Keratinocyte (primary cell): ENCODE results near the gene EML1. TPM values are rescaled to one million over a fixed set of nuclear protein-coding genes. Genes with fewer than 3 reads are reported as not detected.

ENCODE experiments used
- DNase-seq: peaks from one replicate; pipeline ENCODE4 v3.0.0-alpha.2; 2011; ENCODE audit warnings: low read depth, missing footprints, low spot score
- FAIRE-seq: peaks from 2 replicates; lab custom pipeline; 2011; peaks lifted over from hg19 to GRCh38; lab: Jason Lieb, UNC
- H2AFZ ChIP-seq: 2 replicates; pipeline ENCODE4 v1.6.0; 2012; ENCODE audit warnings: low read length, control low read depth, inconsistent platforms; ENCODE audit not compliant: control insufficient read depth
- H3K27ac ChIP-seq: 2 replicates; pipeline ENCODE4 v1.5.1; 2011; ENCODE audit warnings: low read length; ENCODE audit not compliant: control insufficient read depth, insufficient read depth
- H3K27me3 ChIP-seq: 3 replicates; pipeline ENCODE4 v1.6.0; 2011; ENCODE audit warnings: low read length; ENCODE audit not compliant: control insufficient read depth, insufficient read depth; ENCODE audit errors: extremely low read depth
- H3K36me3 ChIP-seq, 2 experiments: 2 replicates in 1 of 2; 3 replicates in 1 of 2; pipeline ENCODE4 v1.5.1; 2011; ENCODE audit warnings: low read length in 2 of 2, mild to moderate bottlenecking in 1 of 2; ENCODE audit not compliant: control insufficient read depth in 2 of 2, insufficient read depth in 2 of 2; ENCODE audit errors: extremely low read depth in 1 of 2
- H3K4me1 ChIP-seq: 3 replicates; pipeline ENCODE4 v1.5.1; 2011; ENCODE audit warnings: low read length; ENCODE audit not compliant: control insufficient read depth, insufficient read depth; ENCODE audit errors: extremely low read depth
- H3K4me2 ChIP-seq: 3 replicates; pipeline ENCODE4 v1.6.0; 2011; ENCODE audit warnings: low read depth, low read length; ENCODE audit not compliant: control insufficient read depth, insufficient read depth; ENCODE audit errors: extremely low read depth
- H3K4me3 ChIP-seq, 3 experiments: fragments of 200-600 bp in 1 of 3; sonication (generic) in 1 of 3; 2 replicates in 2 of 3; 3 replicates in 1 of 3; pipeline ENCODE4 v1.5.1; 2011 to 2016; ENCODE audit warnings: low read length in 3 of 3, mild to moderate bottlenecking in 3 of 3, control low read depth in 2 of 3, inconsistent platforms in 1 of 3, low read depth in 1 of 3, mixed read lengths in 1 of 3, mixed run types in 1 of 3, moderate library complexity in 1 of 3; ENCODE audit not compliant: control insufficient read depth in 2 of 3, insufficient read depth in 2 of 3; ENCODE audit errors: extremely low read depth in 1 of 3
- H3K79me2 ChIP-seq: 2 replicates; pipeline ENCODE4 v1.6.0; 2012; ENCODE audit warnings: low read length; ENCODE audit not compliant: control insufficient read depth, insufficient read depth
- H3K9ac ChIP-seq: 3 replicates; pipeline ENCODE4 v1.6.0; 2011; ENCODE audit warnings: low read length; ENCODE audit not compliant: control insufficient read depth, insufficient read depth; ENCODE audit errors: extremely low read depth
- H3K9me1 ChIP-seq: 3 replicates; pipeline ENCODE4 v1.6.0; 2011; ENCODE audit warnings: low read length; ENCODE audit not compliant: control insufficient read depth, insufficient read depth; ENCODE audit errors: extremely low read depth
- H3K9me3 ChIP-seq: 2 replicates; pipeline ENCODE4 v1.5.1; 2012; ENCODE audit warnings: low read depth, low read length; ENCODE audit not compliant: control insufficient read depth
- H4K20me1 ChIP-seq: 3 replicates; pipeline ENCODE4 v1.6.0; 2011; ENCODE audit warnings: low read length; ENCODE audit not compliant: control insufficient read depth, insufficient read depth; ENCODE audit errors: extremely low read depth
- CTCF ChIP-seq, 3 experiments: IDR thresholded peaks in 1 of 3; conservative IDR thresholded peaks in 1 of 3; optimal IDR thresholded peaks in 1 of 3; 2 replicates in 2 of 3; 3 replicates in 1 of 3; pipeline versions ENCODE3 to v1.5.1; 2011; ENCODE audit warnings: low read length in 3 of 3, mild to moderate bottlenecking in 3 of 3, moderate library complexity in 2 of 3, control low read depth in 1 of 3, inconsistent platforms in 1 of 3; ENCODE audit not compliant: insufficient read depth in 2 of 3; ENCODE audit errors: extremely low read depth in 1 of 3
- EZH2 ChIP-seq: IDR thresholded peaks from one replicate; pipeline ENCODE4 v1.6.1; 2012; ENCODE audit warnings: inconsistent platforms, mild to moderate bottlenecking, low read length, moderate library complexity
- dilution Hi-C: fragments of 300-500 bp; cut with MboI; formaldehyde crosslinking; loops from one replicate; pipeline ENCODE4 v1.7.0; 2020; ENCODE audit warnings: low sequenced_read_pairs; ENCODE audit not compliant: extremely low pct_ligation_motif_present
- polyA plus RNA-seq, 5 experiments: library from polyadenylated mRNA; depleted of rRNA in 3 of 5; stranded (reverse) in 3 of 5; stranded (forward) in 1 of 5; unstranded in 1 of 5; fragments of >200 nt; gene quantifications; 1 replicate in 1 of 5; 2 replicates in 3 of 5; 3 replicates in 1 of 5; pipeline versions ENCODE4 v1.2.1 to v1.2.3, GENCODE V29; 2011 to 2012; ENCODE audit warnings: missing spikeins in 2 of 5, low read depth in 1 of 5, low replicate concordance in 1 of 5

Gene EML1
- polyA plus RNA-seq, 1 donor (not counting 4 experiments of a cell fraction or from before 2014, with no cell fraction given), result 0.84 TPM

DNA sequence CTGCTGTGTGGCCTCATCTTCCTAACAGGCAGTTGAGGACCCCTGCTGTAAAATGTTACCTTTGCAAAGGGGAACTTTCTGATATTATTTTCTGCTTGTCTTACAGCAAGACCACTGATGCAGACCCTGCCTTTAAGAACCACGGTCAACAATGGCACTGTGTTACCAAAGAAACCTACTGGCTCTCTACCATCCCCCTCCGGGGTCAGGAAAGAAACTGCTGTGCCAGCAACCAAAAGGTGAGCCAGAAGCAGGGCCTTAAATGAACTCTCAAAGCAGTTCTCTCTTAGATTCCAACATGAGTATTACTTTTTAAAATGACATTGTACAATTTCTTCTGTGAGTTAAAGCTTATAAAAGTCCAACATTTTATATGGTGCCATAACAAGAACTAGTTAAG is 72.2 kb downstream of the EML1 start:
- Histone ChIP-seq H3K27me3 (peaks cover 13% of the 10 kb centered on the region), H3K9me3 (no peaks in the 10 kb centered on the region), H3K27ac (no peak overlapping the region), H3K79me2 (no peaks in the 10 kb centered on the region), H3K4me1 (no peaks in the 10 kb centered on the region), H3K9ac (no peak overlapping the region), H4K20me1 (no peaks in the 10 kb centered on the region), H3K9me1 (no peaks in the 10 kb centered on the region), H2AFZ (no peak overlapping the region), H3K36me3 (no peaks in the 10 kb centered on the region), H3K4me3 (no peak overlapping the region), H3K4me2 (no peak overlapping the region)
- TF ChIP-seq CTCF (optimal IDR thresholded peaks at IDR 0.05 in 1 of 3, IDR thresholded peaks at IDR 0.05 in 1 of 3, conservative IDR thresholded peaks at IDR 0.05 in 1 of 3; ENCODE audit: extremely low read depth in 1 of 3, insufficient read depth in 2 of 3, low read length in 3 of 3) (no peak), EZH2 (no peak)
- dilution Hi-C loops, result loop anchor here (25.0 kb wide), 1 partner anchor 153 kb away; no protein-coding TSS in a partner anchor
- no peak for FAIRE-seq
- no peak for DNase-seq

DNA sequence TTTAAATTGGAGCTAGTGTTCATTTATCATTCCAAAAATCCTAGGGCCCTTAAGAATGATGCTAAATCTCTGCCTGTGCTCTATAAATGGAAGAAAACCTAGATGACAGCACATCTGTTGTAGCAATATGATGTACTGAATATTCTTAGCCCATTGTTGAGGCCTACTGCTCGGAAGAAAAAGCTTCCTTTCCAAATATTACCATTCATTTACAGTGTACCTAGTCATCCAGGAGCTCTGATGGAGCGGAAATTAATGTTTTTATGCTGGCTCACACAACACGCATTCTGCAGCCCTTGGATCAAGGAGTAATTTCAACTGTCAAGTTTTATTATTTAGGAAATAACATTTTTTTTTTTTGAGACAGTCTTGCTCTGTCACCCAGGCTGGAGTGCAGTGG is 77.4 kb downstream of the EML1 start:
- Histone ChIP-seq H3K27me3 (peaks cover 25% of the 10 kb centered on the region), H3K9me1 (no peaks in the 10 kb centered on the region), H4K20me1 (no peaks in the 10 kb centered on the region), H3K27ac (no peak overlapping the region), H3K4me2 (no peak overlapping the region), H3K79me2 (no peaks in the 10 kb centered on the region), H2AFZ (no peak overlapping the region), H3K4me3 (no peak overlapping the region), H3K9ac (no peak overlapping the region), H3K4me1 (no peaks in the 10 kb centered on the region), H3K36me3 (no peaks in the 10 kb centered on the region), H3K9me3 (no peaks in the 10 kb centered on the region)
- FAIRE-seq (no peak), DNase-seq (no peak)
- dilution Hi-C loops, result loop anchor here (25.0 kb wide), 1 partner anchor 158 kb away; no protein-coding TSS in a partner anchor
- TF ChIP-seq CTCF (optimal IDR thresholded peaks at IDR 0.05 in 1 of 3, IDR thresholded peaks at IDR 0.05 in 1 of 3, conservative IDR thresholded peaks at IDR 0.05 in 1 of 3; ENCODE audit: extremely low read depth in 1 of 3, insufficient read depth in 2 of 3, low read length in 3 of 3) (no peak), EZH2 (no peak)
